ENCODE results near the gene EIF3D.

GRCh38 chr22:36464715-36465231 is 64.2 kb downstream of the EIF3D start:
- TF ChIP-seq POLR2A (IDR thresholded peaks at IDR 0.05) = no peak
- no peak for TF ChIP-seq CTCF (IDR thresholded peaks at IDR 0.05)
- TF ChIP-seq POLR2AphosphoS5 (IDR thresholded peaks at IDR 0.05) = no peak
